Measurements from ENCODE around the gene MYCBP2.
"Not testable (repeated sequence)": the region's sequence is repeated elsewhere in the genome, so short reads cannot be mapped to it uniquely, and the experiment has no call there.

The MYCBP2 gene

DNA sequence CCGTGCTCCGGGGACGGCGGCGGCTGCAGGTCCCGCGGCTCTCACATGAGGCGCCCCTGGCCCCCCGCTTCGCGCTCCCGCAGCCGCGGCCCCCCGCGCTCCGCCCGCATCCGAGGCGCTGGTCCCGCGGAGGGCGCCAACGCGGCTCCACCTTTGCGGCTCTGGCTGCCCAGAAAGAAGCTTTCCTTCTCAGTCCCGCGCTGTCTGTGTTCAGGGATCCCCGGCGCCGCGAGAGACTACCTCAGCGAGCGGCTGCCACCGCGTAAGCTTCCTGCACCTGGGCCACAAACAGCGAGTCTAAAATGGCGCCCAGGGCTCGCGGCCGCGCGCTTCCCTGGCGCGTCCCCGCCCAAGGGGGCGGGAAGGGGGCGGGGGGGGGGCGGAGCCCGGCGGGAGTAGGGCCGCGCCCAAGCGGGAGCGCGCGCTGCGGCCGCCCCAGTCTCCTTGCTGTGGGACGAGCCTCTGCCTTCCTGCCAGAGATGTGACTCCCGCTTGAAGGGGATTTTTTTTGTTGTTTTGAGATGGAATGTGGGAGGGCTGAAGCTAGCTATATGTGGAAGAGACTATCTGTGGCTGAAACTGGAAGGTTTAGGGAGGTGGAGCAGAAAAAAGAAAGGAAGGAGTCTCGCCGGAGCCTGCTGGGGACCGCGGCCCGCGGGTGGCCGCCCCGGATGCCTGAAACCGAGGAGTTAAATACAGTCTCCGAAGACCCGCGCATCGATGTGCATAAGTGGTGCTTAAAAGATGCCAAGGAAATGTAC, 299.9 kb downstream of the MYCBP2 start, which contains the start of gene FBXL3:
TSS of gene FBXL3 (minus strand) at position 299 of the 761 bp plus-strand sequence. CDS start 5,299 bp downstream, outside the sequence.
- DNase-seq = peak; percentile 77

DNA sequence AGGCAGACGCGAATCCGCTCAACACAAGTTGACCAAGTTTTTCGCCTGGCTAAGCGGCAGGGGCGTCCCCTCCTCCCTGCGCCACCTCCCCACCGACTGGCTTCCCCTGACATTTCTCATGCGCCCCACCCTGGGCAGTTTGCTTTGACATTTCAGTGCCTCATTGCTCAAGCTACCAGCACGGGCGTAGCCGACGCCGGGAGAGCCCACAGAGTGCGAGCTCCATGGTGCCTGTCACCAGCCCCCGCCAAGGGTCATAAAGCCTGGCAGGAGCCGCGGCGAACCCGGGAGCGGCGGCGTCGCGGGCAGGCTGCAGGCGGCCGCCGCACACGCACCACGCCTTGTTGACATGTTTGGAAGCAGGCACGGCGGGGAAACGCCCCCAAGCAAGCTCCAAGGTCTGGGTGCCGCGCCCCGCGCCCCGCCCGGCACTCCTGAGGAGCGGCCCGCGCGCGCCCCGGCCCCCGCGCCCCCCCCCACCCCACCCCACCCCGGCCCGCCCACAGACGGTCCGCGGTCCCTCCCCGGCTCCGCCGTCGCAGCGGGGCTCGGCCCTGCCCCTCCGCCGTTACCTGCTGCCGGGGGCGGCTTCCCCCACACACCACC, 300.5 kb downstream of the MYCBP2 start:
- peak; percentile 77 for DNase-seq

DNA sequence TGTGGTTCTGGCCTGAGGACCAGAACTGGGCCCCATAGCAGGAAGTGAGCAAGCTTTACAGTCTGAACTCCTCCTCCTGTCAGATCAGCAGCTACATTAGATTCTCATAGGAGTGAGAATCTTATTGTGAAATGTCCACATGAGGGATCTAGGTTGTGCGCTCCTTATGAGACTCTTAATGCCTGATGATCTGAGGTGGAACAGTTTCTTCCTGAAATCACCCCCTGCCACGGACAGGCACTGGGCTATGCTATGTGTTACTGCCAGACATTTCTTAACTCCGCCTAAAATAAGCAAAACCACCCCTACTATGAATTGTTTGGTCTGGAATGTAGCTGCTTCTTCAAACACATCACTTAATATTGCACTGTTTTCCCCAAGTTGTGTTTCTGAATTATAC, 304.6 kb downstream of the MYCBP2 start:
- no peak for DNase-seq

DNA sequence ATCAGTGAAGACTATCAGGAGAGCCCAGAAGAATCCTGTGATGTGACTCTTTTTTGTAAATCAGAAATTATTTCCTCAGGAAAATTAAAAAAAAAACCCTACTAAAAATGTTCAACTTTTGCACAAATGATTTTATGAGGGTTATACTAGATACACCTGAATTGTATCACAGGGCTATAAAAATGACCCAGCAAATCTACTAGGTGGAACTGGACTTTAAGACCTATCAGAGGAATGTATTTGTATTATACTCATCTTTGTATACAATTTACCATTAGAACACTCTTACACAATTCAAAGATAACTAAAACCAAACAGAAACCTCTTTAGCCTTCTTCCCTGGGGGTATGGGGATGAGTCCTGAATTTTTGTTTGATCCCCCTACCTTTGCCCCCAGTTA, 307.1 kb downstream of the MYCBP2 start:
- DNase-seq = no peak

DNA sequence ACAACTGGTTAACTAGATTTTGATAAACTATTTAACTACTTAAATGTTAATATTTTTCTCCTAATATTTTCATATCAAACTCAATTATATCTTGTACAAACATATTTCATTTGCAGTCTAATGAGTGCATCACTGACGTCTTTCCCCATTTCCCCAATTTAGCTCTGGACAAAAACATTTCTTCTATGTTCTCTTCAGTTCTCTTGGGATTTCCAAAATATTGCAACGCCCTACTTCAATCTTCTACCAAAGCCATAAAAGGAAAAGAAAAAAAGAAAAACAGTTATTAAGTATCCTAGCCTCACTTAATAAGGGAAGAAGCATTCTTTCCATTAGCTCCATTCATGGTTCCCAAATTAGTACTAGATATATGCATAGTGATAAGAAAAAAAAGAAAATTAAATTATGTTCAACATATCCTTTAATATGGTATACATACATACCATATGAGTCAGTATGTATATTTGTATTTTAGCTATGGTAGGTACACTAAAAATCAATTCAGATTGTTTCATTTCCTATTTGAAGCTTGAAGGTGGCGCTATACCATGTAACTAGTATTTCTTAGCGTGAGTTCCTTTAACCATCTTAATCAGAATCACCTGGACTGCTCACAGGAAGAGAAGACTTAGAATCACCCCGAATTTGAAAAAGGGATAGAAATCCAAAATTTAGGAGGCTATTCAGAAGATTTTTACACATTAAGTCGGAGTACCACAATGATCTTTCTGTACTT, 309.8 kb downstream of the MYCBP2 start:
- no peak for DNase-seq

DNA sequence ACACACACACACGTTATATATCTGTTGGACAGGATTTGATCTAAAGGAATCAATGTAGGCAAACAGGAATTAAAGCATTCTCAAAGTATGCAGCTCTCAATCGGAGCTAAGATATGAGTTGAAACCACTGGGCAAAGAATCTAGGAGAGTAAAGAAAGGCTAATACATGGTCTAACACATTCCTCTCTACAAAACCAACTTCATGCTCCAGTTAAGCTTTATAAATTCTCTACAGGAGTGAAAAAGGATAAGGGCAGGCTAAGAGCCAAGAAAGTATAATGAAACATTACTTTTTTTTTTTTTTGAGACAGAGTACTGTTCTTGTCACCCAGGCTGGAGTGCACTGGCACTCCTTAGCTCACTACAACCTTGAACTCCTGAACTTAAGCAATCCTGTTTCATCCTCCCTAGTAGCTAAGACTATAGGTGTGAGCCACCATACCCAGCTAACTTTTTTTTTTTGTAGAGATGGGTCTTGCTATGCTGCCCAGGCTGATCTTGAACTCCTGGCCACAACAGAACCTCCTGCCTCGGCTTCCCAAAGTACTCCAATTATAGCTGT, 310.6 kb downstream of the MYCBP2 start:
- no peak for DNase-seq

DNA sequence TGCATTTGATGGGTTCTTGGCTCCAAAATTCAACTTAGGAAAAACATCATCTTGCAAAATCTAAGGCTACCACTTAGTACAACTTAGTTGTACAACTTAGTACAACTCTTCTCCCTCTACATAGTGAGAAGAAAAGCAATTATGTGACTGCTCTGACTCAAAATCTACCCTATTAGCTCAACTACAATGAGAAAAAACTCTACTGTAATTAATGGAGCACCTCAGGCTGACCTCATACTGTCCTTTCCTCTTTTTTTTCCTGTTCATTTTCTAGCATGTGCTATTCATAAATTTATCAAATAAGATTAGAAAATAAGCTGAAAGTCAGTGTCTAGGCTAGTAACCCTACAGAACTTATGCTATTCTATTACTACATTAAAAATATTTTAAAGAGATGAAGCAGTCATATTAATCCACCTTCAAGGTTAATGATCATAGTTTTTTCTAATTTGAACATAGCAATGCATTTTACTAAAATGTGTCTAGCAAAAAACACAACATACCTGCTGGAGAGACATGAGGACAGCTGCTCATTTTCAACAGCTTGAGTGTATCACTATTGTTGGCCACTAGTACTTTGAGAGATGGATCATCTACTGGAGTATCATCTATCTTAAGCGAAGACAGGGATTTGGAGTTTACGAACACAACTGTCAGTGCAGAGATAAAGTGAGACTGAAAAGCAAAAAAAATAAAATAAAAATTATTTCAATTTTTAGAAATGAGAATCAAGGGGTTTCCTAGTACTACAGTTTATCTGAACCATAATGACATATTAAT, 311.8 kb downstream of the MYCBP2 start:
- no peak for DNase-seq

DNA sequence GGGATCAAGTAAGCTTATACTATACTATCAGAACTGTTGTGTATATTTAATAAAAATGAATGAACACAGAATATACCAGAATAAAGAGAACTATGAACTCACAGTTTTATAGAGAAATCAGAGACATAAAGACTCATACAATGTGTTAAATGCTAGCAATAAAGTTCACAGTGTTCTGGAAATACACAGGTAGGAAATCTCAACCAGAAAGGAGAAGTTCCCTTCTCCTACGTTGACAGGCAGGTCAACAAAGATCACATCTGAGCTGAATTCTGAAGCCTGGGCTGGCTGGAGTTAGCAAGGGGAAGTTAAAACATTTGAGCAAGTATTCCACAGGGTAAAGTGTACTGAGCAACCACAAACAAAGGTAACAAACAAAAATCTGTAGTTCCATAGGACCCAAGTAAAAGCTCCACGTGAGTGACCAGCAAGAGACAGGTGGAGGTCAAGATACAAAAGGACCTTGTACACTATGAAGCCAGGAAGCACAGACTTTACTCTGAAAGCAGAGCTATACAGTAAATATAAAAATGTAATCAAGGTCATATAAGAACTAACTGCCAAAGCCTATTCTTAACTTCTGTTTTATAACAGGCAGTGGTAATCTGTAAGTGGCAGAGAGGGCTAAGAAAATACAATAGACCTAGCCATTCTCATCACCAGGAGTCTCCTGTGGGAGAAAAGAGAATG, 312.9 kb downstream of the MYCBP2 start:
- DNase-seq = no peak

DNA sequence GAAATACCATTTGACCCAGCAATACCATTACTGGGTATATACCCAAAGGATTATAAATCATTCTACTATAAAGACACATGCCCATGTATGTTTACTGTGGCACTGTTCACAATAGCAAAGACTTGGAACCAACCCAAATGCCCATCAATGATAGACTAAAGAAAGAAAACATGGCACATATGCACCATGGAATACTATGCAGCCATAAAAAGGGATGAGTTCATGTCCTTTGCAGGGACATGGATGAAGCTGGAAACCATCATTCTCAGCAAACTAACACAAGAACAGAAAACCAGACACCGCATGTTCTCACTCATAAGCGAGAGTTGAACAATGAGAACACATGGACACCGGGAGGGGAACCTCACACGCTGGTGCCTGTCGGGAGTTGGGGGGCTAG, 317.2 kb downstream of the MYCBP2 start:
- DNase-seq = not testable (repeated sequence)

DNA sequence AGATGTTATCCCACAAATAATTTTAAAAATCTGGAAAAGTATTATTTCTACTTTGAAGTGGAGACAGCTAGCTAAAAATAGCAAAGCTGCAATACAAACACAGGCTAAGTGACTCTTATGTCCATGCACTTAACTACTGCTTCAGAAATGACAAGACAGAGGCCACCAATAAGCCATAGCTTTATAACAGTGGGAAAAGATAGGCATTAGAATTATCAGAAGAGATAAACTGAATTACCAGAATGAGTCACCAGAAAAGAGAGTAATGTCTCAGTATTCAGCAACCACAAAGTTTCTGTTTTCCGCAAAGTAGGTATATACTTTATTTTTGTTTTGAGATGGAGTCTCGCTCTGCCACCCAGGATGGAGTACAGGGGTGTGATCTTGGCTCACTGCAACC, 317.9 kb downstream of the MYCBP2 start:
- no peak for DNase-seq

DNA sequence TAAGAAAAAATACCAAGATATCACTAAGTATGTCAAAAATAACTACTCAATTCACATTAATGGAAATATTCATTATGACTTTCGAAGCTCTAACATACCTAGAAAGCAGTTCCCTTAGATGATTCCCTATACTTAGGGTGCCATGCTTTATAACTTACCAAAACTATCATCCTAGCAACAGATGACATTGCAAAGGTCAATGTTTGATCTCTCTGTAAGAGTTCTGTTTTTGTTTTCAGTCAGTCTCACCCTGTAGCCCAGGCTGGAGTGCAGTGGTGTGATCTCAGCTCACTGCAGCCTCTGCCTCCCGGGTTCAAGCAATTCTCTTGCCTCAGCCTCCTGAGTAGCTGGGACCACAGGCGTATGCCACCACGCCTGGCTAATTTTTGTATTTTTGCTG, 318.6 kb downstream of the MYCBP2 start:
- not testable (repeated sequence) for DNase-seq

DNA sequence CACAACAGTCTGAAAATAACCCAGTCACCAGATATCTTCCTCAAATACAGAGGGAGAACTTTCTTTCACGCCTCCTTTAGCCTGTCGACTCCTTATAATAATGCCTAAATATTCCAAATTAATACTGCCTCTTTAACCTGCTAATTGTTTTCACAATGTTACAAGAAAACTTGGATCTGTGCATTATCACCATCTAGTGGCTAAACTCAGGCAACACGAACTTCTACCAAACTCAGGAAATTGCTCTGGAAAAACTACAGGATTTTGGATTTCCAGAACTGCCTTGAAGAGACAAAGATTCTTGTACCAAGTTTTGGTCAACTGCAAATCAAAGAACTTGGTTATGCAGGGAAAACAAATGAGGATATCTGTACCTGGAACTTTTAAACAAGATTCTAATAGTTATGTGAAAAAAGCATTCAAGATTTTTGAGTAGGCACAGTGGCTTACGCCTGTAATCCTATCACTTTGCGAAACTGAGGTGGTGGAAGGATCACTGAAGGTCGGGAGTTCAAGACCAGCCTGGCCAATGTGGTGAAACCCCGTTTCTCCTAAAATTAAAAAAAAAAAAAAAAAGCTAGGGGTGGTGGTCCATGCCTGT, 324.2 kb downstream of the MYCBP2 start:
- no peak for DNase-seq

DNA sequence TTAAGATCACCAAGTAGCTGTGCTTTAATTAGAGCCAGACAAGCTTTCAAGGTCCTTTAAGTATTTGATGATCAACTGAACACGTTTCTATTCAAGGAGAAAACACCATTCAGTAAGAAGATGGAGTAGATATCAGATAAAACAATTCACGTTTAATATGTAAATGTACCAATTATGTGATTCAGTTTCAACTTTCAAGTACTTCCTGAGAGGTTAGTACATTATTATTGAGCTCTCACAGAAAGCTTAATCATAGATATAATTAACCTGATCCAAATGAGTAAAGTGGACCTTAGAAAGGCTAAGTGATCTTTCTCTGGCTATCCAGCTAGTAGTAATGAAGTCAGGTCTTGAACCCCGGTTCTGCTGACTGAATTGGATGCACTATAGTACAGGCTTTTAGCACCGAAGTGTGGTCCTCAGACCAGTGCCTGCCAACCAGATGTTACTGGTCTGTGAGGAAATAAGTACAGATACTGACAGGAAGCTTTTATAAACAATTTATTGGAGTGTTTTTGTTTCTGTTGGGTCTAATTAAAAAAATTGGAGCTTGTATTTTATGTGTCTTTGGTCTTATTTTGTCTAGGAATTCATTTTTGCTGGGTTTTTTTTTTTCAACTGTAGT, 324.8 kb downstream of the MYCBP2 start:
- no peak for DNase-seq

DNA sequence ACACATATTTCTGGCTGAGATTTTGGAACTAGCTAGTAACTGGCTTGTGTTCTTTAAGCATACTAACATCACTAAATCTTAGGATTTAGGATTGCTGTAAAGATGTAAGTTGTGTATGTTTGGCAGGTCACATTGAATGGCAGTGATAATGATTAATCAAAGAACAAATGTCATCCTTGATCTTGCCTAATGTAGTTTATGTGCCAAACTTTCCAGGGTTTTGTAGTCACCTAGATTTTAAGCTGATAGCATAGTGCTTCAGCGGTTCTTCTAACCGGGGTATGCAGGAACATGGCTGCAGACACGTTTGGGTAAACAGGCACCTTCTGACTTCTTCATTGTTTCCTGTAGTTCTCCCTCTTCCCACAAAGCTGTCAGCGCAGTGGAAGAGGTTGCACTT, 325.4 kb downstream of the MYCBP2 start:
- DNase-seq = no peak

DNA sequence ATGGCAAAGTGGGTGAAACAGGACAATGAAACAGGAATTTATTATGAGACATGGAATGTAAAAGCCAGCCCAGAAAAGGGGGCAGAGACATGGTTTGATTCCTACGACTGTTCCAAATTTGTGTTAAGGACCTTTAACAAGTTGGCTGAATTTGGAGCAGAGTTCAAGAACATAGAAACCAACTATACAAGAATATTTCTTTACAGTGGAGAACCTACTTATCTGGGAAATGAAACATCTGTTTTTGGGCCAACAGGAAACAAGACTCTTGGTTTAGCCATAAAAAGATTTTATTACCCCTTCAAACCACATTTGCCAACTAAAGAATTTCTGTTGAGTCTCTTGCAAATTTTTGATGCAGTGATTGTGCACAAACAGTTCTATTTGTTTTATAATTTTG, 326.4 kb downstream of the MYCBP2 start:
- DNase-seq = no peak
